ENCODE results near the gene CACNA2D3. TPM values are rescaled to one million over a fixed set of nuclear protein-coding genes. Genes with fewer than 3 reads are reported as not detected.

The CACNA2D3 gene
- total RNA-seq, 1 donor, result 4.3 TPM

DNA sequence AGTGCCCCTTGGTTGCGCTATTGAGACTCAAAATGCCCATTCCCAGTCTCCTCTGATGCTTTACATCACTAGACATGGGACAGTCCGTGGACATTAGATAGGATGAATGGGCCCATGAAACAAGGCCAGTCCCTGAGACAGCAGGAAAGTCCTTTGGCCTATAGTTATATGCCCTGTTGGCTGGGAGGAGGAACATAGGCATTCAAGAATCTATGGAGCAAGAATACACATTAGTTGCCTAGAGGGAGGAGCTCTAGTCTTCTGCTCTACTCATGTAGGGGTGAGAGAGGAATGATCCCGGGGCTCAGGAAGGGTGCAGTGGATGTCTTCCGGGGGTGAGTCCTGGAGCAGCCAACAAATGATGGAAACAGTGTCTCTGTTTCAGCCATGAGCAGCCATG is 863.5 kb downstream of the CACNA2D3 start:
- TF ChIP-seq, protein P1, sequence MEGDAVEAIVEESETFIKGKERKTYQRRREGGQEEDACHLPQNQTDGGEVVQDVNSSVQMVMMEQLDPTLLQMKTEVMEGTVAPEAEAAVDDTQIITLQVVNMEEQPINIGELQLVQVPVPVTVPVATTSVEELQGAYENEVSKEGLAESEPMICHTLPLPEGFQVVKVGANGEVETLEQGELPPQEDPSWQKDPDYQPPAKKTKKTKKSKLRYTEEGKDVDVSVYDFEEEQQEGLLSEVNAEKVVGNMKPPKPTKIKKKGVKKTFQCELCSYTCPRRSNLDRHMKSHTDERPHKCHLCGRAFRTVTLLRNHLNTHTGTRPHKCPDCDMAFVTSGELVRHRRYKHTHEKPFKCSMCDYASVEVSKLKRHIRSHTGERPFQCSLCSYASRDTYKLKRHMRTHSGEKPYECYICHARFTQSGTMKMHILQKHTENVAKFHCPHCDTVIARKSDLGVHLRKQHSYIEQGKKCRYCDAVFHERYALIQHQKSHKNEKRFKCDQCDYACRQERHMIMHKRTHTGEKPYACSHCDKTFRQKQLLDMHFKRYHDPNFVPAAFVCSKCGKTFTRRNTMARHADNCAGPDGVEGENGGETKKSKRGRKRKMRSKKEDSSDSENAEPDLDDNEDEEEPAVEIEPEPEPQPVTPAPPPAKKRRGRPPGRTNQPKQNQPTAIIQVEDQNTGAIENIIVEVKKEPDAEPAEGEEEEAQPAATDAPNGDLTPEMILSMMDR (IDR thresholded peaks at IDR 0.05; ENCODE audit: insufficient read depth, low read depth, low read length), result no peak
- no peak overlapping the region for H3K4me3 ChIP-seq (ENCODE audit: low read depth, low read length)
- no peak for DNase-seq (ENCODE audit: low read depth)

DNA sequence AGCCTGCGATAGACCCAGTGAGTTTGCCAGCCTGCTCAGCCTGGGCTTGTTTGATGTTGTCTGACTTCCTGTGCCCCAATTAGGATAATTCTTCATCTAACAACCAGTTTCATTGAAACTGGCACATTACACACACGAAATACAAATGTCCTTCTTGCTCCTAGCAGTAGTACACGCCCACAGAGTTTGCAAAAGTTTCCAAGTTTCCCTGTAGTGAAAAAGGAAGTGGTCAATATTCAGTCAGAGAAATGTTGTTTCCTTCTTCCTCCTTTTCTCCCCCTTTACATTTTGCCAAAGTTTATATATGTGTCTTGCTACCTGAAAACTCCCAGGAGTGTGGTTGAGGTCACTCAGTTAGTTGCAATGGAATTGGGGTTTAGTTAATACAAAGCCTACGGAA is 863.9 kb downstream of the CACNA2D3 start:
- no peak overlapping the region for H3K4me3 ChIP-seq (ENCODE audit: low read depth, low read length)
- no peak for DNase-seq (ENCODE audit: low read depth)
- TF ChIP-seq, protein P1 (IDR thresholded peaks at IDR 0.05; ENCODE audit: insufficient read depth, low read depth, low read length), result no peak

DNA sequence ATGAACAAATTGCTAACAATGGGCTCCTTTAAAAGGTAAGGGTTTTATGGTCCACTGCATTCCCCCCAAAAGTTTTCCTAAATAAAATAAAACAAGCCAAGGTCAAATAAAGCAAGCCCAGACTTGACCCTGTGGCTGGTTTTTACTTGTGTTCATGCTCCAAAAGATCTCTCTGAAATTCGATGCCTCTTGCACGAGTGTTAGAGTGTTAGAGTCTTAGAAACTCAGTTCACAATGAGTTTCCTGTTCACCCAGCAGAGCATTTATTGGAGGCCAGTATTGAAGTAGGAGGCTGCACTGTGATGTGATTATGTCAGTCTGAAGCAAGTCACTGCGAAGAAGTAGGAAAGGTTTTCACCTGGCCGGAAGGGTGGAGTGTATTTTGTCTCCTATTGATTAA is 865.4 kb downstream of the CACNA2D3 start:
- H3K4me3 ChIP-seq (ENCODE audit: low read depth, low read length), result no peak overlapping the region

DNA sequence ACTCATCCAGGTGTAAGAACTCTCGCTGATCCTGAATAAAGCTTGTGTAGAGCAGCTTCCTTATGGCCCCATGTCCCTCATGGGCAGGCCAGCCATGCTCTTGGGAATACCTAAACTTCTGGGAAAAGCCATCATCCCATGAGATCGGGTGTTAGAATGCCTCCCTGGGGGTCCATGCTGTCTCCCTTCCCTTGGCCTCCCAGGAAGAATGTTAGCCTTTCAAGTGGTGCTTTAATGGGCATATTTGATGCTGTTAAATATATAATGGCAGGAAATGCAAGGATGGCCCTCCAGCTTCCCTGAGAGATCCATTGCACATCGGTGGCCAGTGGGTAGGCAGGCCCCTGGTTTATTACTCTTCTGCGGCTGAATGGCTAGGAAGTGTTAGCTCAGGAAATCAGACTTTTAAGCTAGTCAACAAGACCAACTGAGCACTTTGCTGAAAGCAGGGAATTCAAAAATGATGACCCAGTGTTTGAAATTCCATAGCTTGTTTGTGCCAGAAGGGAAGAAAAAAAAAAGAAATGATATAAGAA is 866.0 kb downstream of the CACNA2D3 start:
- no peak for DNase-seq (ENCODE audit: low read depth)
- TF ChIP-seq, protein P1 (IDR thresholded peaks at IDR 0.05; ENCODE audit: insufficient read depth, low read depth, low read length), result no peak
- H3K4me3 ChIP-seq (ENCODE audit: low read depth, low read length), result no peak overlapping the region

More for the DNA sequence above, 865.4 kb downstream of the CACNA2D3 start:
- TF ChIP-seq, protein P1 (IDR thresholded peaks at IDR 0.05; ENCODE audit: insufficient read depth, low read depth, low read length), result no peak
- DNase-seq (ENCODE audit: low read depth), result no peak

DNA sequence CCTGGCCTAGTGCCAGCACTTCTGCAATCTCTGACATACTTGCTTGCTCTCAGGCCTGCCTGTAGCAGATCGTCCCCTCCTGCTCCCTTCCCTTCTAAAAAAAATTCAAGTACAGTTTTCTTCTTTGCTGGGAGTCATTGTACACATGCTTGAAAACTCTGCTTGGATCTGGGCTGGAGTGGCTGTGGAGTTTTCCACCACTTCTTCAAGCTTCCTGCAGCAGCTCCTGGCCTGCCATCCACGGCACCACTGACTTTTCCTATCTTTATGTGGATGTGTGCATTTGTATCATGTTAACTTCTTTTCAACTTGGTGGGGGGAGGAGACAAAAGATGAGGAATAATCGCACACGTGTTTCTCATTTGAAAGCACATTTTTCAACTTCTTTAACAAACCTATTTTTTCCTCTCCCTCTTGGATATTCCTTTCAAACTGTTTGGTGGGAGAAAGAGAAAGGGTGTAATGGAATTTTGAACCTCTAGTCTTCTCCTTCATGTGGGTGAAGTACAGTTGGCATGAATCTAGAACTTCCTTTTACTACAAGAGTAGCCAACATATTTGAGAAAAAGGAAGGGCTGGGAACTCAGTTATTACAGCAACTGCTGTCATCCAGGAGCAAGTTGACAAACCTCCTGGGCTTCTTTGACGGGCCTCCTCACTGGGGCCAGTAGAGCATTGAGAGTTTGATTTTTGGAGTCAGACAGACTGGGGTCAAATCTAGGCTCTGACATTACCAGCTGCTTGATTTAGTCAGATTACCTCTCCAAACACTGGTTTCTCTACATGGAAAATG is 866.7 kb downstream of the CACNA2D3 start:
- peak; percentile 91 for DNase-seq (ENCODE audit: low read depth)
- TF ChIP-seq, protein P1 (IDR thresholded peaks at IDR 0.05; ENCODE audit: insufficient read depth, low read depth, low read length), result no peak

DNA sequence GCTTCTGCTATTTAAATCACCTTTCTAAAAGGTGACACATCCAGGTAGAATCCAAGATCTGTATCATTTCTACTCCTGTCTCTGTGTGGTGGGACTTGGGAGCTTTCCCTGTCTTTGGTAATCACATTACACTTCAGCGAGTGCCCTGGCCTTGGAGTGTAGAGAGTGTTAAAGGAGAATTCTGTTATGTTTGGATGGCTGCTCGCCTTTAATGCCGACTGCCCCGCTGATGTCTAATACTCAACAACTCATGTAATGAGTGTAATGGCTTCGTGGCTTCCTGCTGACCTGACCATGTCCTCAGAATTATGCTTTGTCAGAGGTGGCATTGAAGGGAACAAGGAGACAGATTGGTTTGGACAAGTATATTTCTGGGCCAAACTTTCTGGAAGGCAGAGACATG is 871.8 kb downstream of the CACNA2D3 start:
- no peak for DNase-seq (ENCODE audit: low read depth)
- no peak overlapping the region for H3K4me3 ChIP-seq (ENCODE audit: low read depth, low read length)
- TF ChIP-seq, protein P1 (IDR thresholded peaks at IDR 0.05; ENCODE audit: insufficient read depth, low read depth, low read length), result no peak

More for the DNA sequence above, 866.7 kb downstream of the CACNA2D3 start:
- no peak overlapping the region for H3K4me3 ChIP-seq (ENCODE audit: low read depth, low read length)
